ENCODE data around the gene VPREB3. TPM values are rescaled to one million over a fixed set of nuclear protein-coding genes. Genes with fewer than 3 reads are reported as not detected.

The VPREB3 gene
- total RNA-seq, 1 experiment from 2014 or later, result 2.4 TPM

DNA sequence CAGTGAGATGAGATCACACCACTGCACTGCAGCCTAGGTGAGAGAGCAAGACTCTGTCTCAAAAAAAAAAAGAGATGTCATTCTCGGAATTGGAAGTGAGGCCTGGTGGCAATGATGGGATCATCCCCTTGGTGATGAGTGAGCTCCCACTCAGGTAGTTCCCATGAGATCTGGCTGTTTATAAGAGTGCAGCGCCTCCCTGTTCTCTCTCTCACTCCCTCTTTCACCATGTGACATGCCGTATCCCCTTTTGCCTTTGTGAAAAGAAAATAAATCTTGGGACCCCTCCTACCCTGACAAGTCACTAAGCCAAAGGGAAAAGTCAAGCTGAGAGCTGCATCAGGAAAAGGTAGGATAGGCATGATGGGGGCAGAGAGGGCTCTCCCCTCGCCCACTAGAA is 32.1 kb downstream of the VPREB3 start:
- no peak overlapping the region for H2AFZ ChIP-seq (ENCODE audit: low read depth, low read length, poor library complexity, severe bottlenecking)
- no peak overlapping the region for H3K4me3 ChIP-seq (replicated peaks in 1 of 2; ENCODE audit: low read depth in 1 of 2, low read length in 2 of 2)
- ATAC-seq (no peak), DNase-seq (ENCODE audit: low read depth, low spot score) (no peak)
- H3K9ac ChIP-seq (ENCODE audit: low read length), result no peak overlapping the region
- no TSS peak for BruUV-seq (replicated peaks)
- H3K36me3 ChIP-seq (ENCODE audit: control insufficient read depth in 1 of 2, insufficient read depth in 2 of 2, low read length in 2 of 2), result no peaks in the 10 kb centered on the region
- H3K9me3 ChIP-seq (ENCODE audit: control insufficient read depth in 1 of 2, insufficient read depth in 1 of 2, low read depth in 1 of 2, low read length in 2 of 2), result no peaks in the 10 kb centered on the region
- no peak overlapping the region for H3K27ac ChIP-seq (ENCODE audit: low read depth, low read length)
- ChIA-PET POLR2A (no interaction called here), CTCF (no interaction called here), RAD21 (ENCODE audit: low non-redundant PET in 1 of 2, low total read pairs in 2 of 2, uncharacterized antibody in 2 of 2, unreplicated experiment in 2 of 2) (no interaction called here)
- intact Hi-C loops (cut with micrococcal nuclease), result no loop called here
- no peaks in the 10 kb centered on the region for H3K27me3 ChIP-seq (ENCODE audit: insufficient read depth, low read length)
- no peaks in the 10 kb centered on the region for H4K20me1 ChIP-seq (ENCODE audit: insufficient read depth)
- H3K79me2 ChIP-seq (ENCODE audit: insufficient read depth, low read length), result no peaks in the 10 kb centered on the region; the same call in 1 of the 2 replicates
- no peak overlapping the region for H3K4me2 ChIP-seq (ENCODE audit: low read length)
- TF ChIP-seq SIN3A (IDR thresholded peaks at IDR 0.05; ENCODE audit: low read depth), result no peak
- TF ChIP-seq YY1 (IDR thresholded peaks at IDR 0.05; ENCODE audit: extremely low read depth, insufficient replicate concordance, low read depth, low read length), result no peak
- TF ChIP-seq SRF (IDR thresholded peaks at IDR 0.05; ENCODE audit: low read depth), result no peak
- no peak for TF ChIP-seq EZH2phosphoT487 (IDR thresholded peaks at IDR 0.05; ENCODE audit: borderline replicate concordance)
- TF ChIP-seq, protein P1, sequence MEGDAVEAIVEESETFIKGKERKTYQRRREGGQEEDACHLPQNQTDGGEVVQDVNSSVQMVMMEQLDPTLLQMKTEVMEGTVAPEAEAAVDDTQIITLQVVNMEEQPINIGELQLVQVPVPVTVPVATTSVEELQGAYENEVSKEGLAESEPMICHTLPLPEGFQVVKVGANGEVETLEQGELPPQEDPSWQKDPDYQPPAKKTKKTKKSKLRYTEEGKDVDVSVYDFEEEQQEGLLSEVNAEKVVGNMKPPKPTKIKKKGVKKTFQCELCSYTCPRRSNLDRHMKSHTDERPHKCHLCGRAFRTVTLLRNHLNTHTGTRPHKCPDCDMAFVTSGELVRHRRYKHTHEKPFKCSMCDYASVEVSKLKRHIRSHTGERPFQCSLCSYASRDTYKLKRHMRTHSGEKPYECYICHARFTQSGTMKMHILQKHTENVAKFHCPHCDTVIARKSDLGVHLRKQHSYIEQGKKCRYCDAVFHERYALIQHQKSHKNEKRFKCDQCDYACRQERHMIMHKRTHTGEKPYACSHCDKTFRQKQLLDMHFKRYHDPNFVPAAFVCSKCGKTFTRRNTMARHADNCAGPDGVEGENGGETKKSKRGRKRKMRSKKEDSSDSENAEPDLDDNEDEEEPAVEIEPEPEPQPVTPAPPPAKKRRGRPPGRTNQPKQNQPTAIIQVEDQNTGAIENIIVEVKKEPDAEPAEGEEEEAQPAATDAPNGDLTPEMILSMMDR (IDR thresholded peaks at IDR 0.05 in 2 of 3, conservative IDR thresholded peaks at IDR 0.05 in 1 of 3; ENCODE audit: borderline replicate concordance in 1 of 3, insufficient read depth in 1 of 3, low read depth in 2 of 3, low read length in 2 of 3), result no peak
- no peak for TF ChIP-seq POLR2A (IDR thresholded peaks at IDR 0.05; ENCODE audit: borderline replicate concordance, extremely low read depth, insufficient read depth, insufficient read length)
- no peak for TF ChIP-seq TCF7L2 (IDR thresholded peaks at IDR 0.05; ENCODE audit: borderline replicate concordance, extremely low read depth, insufficient read depth, insufficient read length)
- TF ChIP-seq EGR1 (IDR thresholded peaks at IDR 0.05; ENCODE audit: low read depth), result no peak
- no peak for TF ChIP-seq ZFX (IDR thresholded peaks at IDR 0.05)
- no peak for TF ChIP-seq RAD21 (IDR thresholded peaks at IDR 0.05; ENCODE audit: low read depth)
- TF ChIP-seq CBX3 (IDR thresholded peaks at IDR 0.05; ENCODE audit: low read depth), result no peak
- no peak for TF ChIP-seq POLR2AphosphoS5 (IDR thresholded peaks at IDR 0.05; ENCODE audit: low read depth, low read length)
- TF ChIP-seq CEBPB (IDR thresholded peaks at IDR 0.05; ENCODE audit: low read depth), result no peak
- no peak for TF ChIP-seq EZH2 (IDR thresholded peaks at IDR 0.05)
- no peak for TF ChIP-seq FOSL1 (IDR thresholded peaks at IDR 0.05; ENCODE audit: low read depth)
- TF ChIP-seq, protein P2, sequence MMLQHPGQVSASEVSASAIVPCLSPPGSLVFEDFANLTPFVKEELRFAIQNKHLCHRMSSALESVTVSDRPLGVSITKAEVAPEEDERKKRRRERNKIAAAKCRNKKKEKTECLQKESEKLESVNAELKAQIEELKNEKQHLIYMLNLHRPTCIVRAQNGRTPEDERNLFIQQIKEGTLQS (IDR thresholded peaks at IDR 0.05), result no peak
- TF ChIP-seq, protein P3, sequence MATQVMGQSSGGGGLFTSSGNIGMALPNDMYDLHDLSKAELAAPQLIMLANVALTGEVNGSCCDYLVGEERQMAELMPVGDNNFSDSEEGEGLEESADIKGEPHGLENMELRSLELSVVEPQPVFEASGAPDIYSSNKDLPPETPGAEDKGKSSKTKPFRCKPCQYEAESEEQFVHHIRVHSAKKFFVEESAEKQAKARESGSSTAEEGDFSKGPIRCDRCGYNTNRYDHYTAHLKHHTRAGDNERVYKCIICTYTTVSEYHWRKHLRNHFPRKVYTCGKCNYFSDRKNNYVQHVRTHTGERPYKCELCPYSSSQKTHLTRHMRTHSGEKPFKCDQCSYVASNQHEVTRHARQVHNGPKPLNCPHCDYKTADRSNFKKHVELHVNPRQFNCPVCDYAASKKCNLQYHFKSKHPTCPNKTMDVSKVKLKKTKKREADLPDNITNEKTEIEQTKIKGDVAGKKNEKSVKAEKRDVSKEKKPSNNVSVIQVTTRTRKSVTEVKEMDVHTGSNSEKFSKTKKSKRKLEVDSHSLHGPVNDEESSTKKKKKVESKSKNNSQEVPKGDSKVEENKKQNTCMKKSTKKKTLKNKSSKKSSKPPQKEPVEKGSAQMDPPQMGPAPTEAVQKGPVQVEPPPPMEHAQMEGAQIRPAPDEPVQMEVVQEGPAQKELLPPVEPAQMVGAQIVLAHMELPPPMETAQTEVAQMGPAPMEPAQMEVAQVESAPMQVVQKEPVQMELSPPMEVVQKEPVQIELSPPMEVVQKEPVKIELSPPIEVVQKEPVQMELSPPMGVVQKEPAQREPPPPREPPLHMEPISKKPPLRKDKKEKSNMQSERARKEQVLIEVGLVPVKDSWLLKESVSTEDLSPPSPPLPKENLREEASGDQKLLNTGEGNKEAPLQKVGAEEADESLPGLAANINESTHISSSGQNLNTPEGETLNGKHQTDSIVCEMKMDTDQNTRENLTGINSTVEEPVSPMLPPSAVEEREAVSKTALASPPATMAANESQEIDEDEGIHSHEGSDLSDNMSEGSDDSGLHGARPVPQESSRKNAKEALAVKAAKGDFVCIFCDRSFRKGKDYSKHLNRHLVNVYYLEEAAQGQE (IDR thresholded peaks at IDR 0.05; ENCODE audit: low read depth), result no peak
- H3K9me2 ChIP-seq (ENCODE audit: insufficient read depth), result no peaks in the 10 kb centered on the region
- peaks cover 9 to 17% of the 10 kb centered on the region in 2 experiments for H3K4me1 ChIP-seq (ENCODE audit: control insufficient read depth in 1 of 2, insufficient read depth in 2 of 2, low read length in 2 of 2)

All from HCT116 (cell line).